GM23338 (cell line): ENCODE measurements around the gene ESYT1.

Experiments used
- EZH2 ChIP-seq: fragments of 200-600 bp; sonication (generic); IDR thresholded peaks from one replicate; pipeline ENCODE4 v1.8.0; 2017; ENCODE audit warnings: antibody characterized with exemption, mild to moderate bottlenecking, low read depth; ENCODE audit not compliant: unreplicated experiment
- EZH2phosphoT487 ChIP-seq: fragments of 200-600 bp; sonication (generic); IDR thresholded peaks from one replicate; pipeline ENCODE4 v1.8.1; 2018; ENCODE audit warnings: antibody characterized with exemption; ENCODE audit not compliant: unreplicated experiment
- POLR2AphosphoS5 ChIP-seq: IDR thresholded peaks from 2 replicates; pipeline ENCODE4 v1.6.1; 2016; ENCODE audit warnings: antibody characterized with exemption, low read depth
- STAT1 ChIP-seq: IDR thresholded peaks from one replicate; pipeline ENCODE4 v1.6.1; 2016; ENCODE audit warnings: antibody characterized with exemption; ENCODE audit not compliant: unreplicated experiment
- ZNF114 ChIP-seq: fragments of 250-450 bp; sonication (Bioruptor Pico); IDR thresholded peaks from 2 replicates; pipeline ENCODE4 v1.5.0; 2020; ENCODE audit warnings: mild to moderate bottlenecking, moderate library complexity
- TF ChIP-seq, protein P1 (sequence below), 2 experiments: fragments of 200-600 bp in 1 of 2; sonication (generic) in 1 of 2; conservative IDR thresholded peaks; 2 replicates each; pipeline versions ENCODE4 v1.5.1 to v1.6.1; 2016 to 2017; ENCODE audit warnings: antibody characterized with exemption in 2 of 2, low read depth in 2 of 2, mild to moderate bottlenecking in 2 of 2, moderate library complexity in 1 of 2
- TF ChIP-seq, protein P2 (sequence below): IDR thresholded peaks from one replicate; pipeline ENCODE4 v1.6.1; 2018; ENCODE audit warnings: antibody characterized with exemption; ENCODE audit not compliant: unreplicated experiment
- TF ChIP-seq, protein P3 (sequence below): IDR thresholded peaks from 2 replicates; pipeline ENCODE4 v1.6.1; 2016; ENCODE audit warnings: antibody characterized with exemption

DNA sequence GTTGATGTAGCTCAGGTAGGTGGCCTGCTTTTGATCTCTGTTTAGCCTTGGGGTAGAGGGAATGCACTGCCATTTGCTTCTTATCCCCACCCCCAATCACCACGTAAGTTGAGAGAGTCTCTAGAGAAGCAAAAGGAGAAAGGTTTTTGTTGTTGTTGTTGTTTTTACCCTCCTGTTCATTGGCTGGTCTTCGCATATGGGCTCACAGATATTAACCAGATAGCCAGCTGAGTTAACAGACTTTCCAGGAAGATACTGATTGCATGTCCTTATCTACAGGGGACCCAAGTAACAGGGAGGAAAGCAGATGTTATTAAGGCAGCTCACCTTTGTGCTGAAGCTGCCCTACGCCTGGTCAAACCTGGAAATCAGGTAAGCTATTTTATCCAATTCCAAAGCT is 20.8 kb upstream of the ESYT1 start:
- TF ChIP-seq, protein P1, sequence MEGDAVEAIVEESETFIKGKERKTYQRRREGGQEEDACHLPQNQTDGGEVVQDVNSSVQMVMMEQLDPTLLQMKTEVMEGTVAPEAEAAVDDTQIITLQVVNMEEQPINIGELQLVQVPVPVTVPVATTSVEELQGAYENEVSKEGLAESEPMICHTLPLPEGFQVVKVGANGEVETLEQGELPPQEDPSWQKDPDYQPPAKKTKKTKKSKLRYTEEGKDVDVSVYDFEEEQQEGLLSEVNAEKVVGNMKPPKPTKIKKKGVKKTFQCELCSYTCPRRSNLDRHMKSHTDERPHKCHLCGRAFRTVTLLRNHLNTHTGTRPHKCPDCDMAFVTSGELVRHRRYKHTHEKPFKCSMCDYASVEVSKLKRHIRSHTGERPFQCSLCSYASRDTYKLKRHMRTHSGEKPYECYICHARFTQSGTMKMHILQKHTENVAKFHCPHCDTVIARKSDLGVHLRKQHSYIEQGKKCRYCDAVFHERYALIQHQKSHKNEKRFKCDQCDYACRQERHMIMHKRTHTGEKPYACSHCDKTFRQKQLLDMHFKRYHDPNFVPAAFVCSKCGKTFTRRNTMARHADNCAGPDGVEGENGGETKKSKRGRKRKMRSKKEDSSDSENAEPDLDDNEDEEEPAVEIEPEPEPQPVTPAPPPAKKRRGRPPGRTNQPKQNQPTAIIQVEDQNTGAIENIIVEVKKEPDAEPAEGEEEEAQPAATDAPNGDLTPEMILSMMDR (conservative IDR thresholded peaks at IDR 0.05; ENCODE audit: low read depth in 2 of 2): no peak
- TF ChIP-seq, protein P2, sequence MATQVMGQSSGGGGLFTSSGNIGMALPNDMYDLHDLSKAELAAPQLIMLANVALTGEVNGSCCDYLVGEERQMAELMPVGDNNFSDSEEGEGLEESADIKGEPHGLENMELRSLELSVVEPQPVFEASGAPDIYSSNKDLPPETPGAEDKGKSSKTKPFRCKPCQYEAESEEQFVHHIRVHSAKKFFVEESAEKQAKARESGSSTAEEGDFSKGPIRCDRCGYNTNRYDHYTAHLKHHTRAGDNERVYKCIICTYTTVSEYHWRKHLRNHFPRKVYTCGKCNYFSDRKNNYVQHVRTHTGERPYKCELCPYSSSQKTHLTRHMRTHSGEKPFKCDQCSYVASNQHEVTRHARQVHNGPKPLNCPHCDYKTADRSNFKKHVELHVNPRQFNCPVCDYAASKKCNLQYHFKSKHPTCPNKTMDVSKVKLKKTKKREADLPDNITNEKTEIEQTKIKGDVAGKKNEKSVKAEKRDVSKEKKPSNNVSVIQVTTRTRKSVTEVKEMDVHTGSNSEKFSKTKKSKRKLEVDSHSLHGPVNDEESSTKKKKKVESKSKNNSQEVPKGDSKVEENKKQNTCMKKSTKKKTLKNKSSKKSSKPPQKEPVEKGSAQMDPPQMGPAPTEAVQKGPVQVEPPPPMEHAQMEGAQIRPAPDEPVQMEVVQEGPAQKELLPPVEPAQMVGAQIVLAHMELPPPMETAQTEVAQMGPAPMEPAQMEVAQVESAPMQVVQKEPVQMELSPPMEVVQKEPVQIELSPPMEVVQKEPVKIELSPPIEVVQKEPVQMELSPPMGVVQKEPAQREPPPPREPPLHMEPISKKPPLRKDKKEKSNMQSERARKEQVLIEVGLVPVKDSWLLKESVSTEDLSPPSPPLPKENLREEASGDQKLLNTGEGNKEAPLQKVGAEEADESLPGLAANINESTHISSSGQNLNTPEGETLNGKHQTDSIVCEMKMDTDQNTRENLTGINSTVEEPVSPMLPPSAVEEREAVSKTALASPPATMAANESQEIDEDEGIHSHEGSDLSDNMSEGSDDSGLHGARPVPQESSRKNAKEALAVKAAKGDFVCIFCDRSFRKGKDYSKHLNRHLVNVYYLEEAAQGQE: no peak
- TF ChIP-seq ZNF114 (CRISPR knock-in tag): no peak
- TF ChIP-seq EZH2: no peak
- TF ChIP-seq, protein P3, sequence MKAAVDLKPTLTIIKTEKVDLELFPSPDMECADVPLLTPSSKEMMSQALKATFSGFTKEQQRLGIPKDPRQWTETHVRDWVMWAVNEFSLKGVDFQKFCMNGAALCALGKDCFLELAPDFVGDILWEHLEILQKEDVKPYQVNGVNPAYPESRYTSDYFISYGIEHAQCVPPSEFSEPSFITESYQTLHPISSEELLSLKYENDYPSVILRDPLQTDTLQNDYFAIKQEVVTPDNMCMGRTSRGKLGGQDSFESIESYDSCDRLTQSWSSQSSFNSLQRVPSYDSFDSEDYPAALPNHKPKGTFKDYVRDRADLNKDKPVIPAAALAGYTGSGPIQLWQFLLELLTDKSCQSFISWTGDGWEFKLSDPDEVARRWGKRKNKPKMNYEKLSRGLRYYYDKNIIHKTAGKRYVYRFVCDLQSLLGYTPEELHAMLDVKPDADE: no peak
- TF ChIP-seq EZH2phosphoT487: no peak
- no peak for TF ChIP-seq POLR2AphosphoS5
- TF ChIP-seq STAT1: no peak
